HepG2 (cell line): ENCODE data around the gene SPATS2. TPM values are rescaled to one million over a fixed set of nuclear protein-coding genes. Genes with fewer than 3 reads are reported as not detected.

Source experiments
- ATAC-seq: fragments of 200-7000 bp; cut with Tn5 transposase; 3 replicates; pipeline ENCODE4 v1.9.1; 2020; ENCODE audit warnings: mild to moderate bottlenecking, moderate library complexity
- BruUV-seq: library from RNA; stranded (reverse); fragments of 400-500 nt; replicated peaks from 2 replicates; lab custom pipeline; 2021; lab: Mats Ljungman, UMichigan
- CTCF ChIA-PET: fragments of 300-600 bp; formaldehyde crosslinking; extraction: SDS; loops from one replicate; lab custom pipeline; 2021; ENCODE audit warnings: low total read pairs, inconsistent platforms, low intra/inter-chr PET ratio; lab: Yijun Ruan, JAX
- POLR2A ChIA-PET: fragments of 350-600 bp; sonication (Branson Sonifier 250); formaldehyde crosslinking; loops from one replicate; lab custom pipeline; 2020; ENCODE audit warnings: antibody characterized with exemption, inconsistent platforms; lab: Yijun Ruan, JAX
- DNase-seq: peaks from one replicate; pipeline ENCODE4 v3.0.0-alpha.2; 2015; ENCODE audit warnings: low spot score
- FAIRE-seq: peaks from 3 replicates; lab custom pipeline; 2011; peaks lifted over from hg19 to GRCh38; lab: Jason Lieb, UNC
- H2AFZ ChIP-seq: one replicate; pipeline ENCODE4 v1.6.1; 2011; ENCODE audit warnings: low read length, inconsistent platforms
- H3K27ac ChIP-seq: fragments of 300-600 bp; 3 replicates; pipeline ENCODE4 v1.8.0; 2011; ENCODE audit warnings: mixed run types, mild to moderate bottlenecking, mixed read lengths, low read length, inconsistent platforms; ENCODE audit not compliant: insufficient read depth; ENCODE audit errors: extremely low read length
- H3K27me3 ChIP-seq, 2 experiments: fragments of 200-600 bp in 1 of 2; 2 replicates in 1 of 2; 3 replicates in 1 of 2; pipeline versions ENCODE4 v1.6.0 to v1.8.0; 2011; ENCODE audit warnings: low read length in 2 of 2, mild to moderate bottlenecking in 2 of 2, moderate library complexity in 2 of 2, inconsistent platforms in 1 of 2; ENCODE audit not compliant: insufficient read depth in 2 of 2, control insufficient read depth in 1 of 2
- H3K36me3 ChIP-seq, 2 experiments: fragments of 200-600 bp in 1 of 2; replicated peaks in 1 of 2; 2 replicates in 1 of 2; 3 replicates in 1 of 2; pipeline versions ENCODE4 v1.5.1 to v1.8.0; 2011; ENCODE audit warnings: low read length in 2 of 2, inconsistent platforms in 1 of 2; ENCODE audit not compliant: insufficient read depth in 2 of 2, control insufficient read depth in 1 of 2
- H3K4me1 ChIP-seq: 2 replicates; pipeline ENCODE4 v1.5.1; 2012; ENCODE audit warnings: low read length, inconsistent platforms; ENCODE audit not compliant: insufficient read depth
- H3K4me2 ChIP-seq: 2 replicates; pipeline ENCODE4 v1.6.0; 2011; ENCODE audit warnings: low read depth, low read length, inconsistent platforms
- H3K4me3 ChIP-seq, 3 experiments: fragments of 200-600 bp in 1 of 3; sonication (generic), shearing (Covaris generic) in 1 of 3; replicated peaks in 1 of 3; 2 replicates each; pipeline ENCODE4 v1.5.1; 2011 to 2016; ENCODE audit warnings: low read length in 3 of 3, inconsistent platforms in 2 of 3, low read depth in 2 of 3, mild to moderate bottlenecking in 2 of 3, control low read depth in 1 of 3, mixed read lengths in 1 of 3; ENCODE audit not compliant: insufficient read depth in 1 of 3
- H3K79me2 ChIP-seq: one replicate; pipeline ENCODE4 v1.6.1; 2011; ENCODE audit warnings: low read length, inconsistent platforms; ENCODE audit not compliant: insufficient read depth
- H3K9ac ChIP-seq: 2 replicates; pipeline ENCODE4 v1.6.0; 2011; ENCODE audit warnings: mild to moderate bottlenecking, low read depth, low read length, inconsistent platforms; ENCODE audit not compliant: insufficient read depth
- H3K9me3 ChIP-seq: 2 replicates; pipeline ENCODE4 v1.5.1; 2012; ENCODE audit warnings: mild to moderate bottlenecking, low read length
- H4K20me1 ChIP-seq: 2 replicates; pipeline ENCODE4 v1.6.0; 2011; ENCODE audit warnings: inconsistent platforms, mild to moderate bottlenecking, low read length, moderate library complexity; ENCODE audit not compliant: insufficient read depth
- ARID2 ChIP-seq: sonication (generic); formaldehyde crosslinking; IDR thresholded peaks from 2 replicates; pipeline ENCODE4 v1.8.1; 2022; ENCODE audit warnings: mild to moderate bottlenecking, missing genetic modification reagents, borderline replicate concordance
- CREB1 ChIP-seq, 2 experiments: fragments of 450-650 bp in 1 of 2; IDR thresholded peaks; 2 replicates each; pipeline ENCODE4 v1.6.1; 2016 to 2017; ENCODE audit warnings: control low read depth in 1 of 2, mild to moderate bottlenecking in 1 of 2, missing compliant biosample characterization in 1 of 2, missing genetic modification characterization in 1 of 2
- CSRNP1 ChIP-seq: sonication (generic); formaldehyde crosslinking; IDR thresholded peaks from 2 replicates; pipeline ENCODE4 v1.8.1; 2023; ENCODE audit warnings: mild to moderate bottlenecking, missing genetic modification reagents
- HOXA9 ChIP-seq: sonication (generic); formaldehyde crosslinking; IDR thresholded peaks from 2 replicates; pipeline ENCODE4 v1.8.1; 2022; ENCODE audit warnings: missing genetic modification reagents, mild to moderate bottlenecking, moderate library complexity, borderline replicate concordance
- HOXD1 ChIP-seq: sonication (generic); formaldehyde crosslinking; IDR thresholded peaks from 2 replicates; pipeline ENCODE4 v1.5.0; 2020; ENCODE audit warnings: missing genetic modification reagents
- RELA ChIP-seq: sonication (generic); formaldehyde crosslinking; IDR thresholded peaks from 2 replicates; pipeline ENCODE4 v1.4.0; 2020; ENCODE audit warnings: missing genetic modification reagents
- SKIL ChIP-seq: sonication (generic); formaldehyde crosslinking; IDR thresholded peaks from 2 replicates; pipeline ENCODE4 v1.8.0; 2022; ENCODE audit warnings: missing genetic modification reagents, mild to moderate bottlenecking, moderate library complexity, borderline replicate concordance
- YEATS2 ChIP-seq: sonication (generic); formaldehyde crosslinking; IDR thresholded peaks from 2 replicates; pipeline ENCODE4 v1.4.0; 2020; ENCODE audit warnings: missing genetic modification reagents, borderline replicate concordance
- ZHX1 ChIP-seq: sonication (generic); formaldehyde crosslinking; IDR thresholded peaks from 2 replicates; pipeline ENCODE4 v1.8.1; 2022; ENCODE audit warnings: low read depth, mild to moderate bottlenecking, missing genetic modification reagents
- ZNF253 ChIP-seq: sonication (generic); formaldehyde crosslinking; IDR thresholded peaks from 2 replicates; pipeline ENCODE4 v1.8.0; 2022; ENCODE audit warnings: mild to moderate bottlenecking, missing genetic modification reagents, borderline replicate concordance
- ZNF282 ChIP-seq: fragments of 450-650 bp; IDR thresholded peaks from 2 replicates; pipeline ENCODE4 v1.6.1; 2018; ENCODE audit not compliant: partially characterized antibody
- ZNF383 ChIP-seq: sonication (generic); formaldehyde crosslinking; IDR thresholded peaks from 2 replicates; pipeline ENCODE4 v1.4.0; 2020; ENCODE audit warnings: missing genetic modification reagents, mild to moderate bottlenecking, borderline replicate concordance
- ZNF597 ChIP-seq: sonication (generic); formaldehyde crosslinking; IDR thresholded peaks from 2 replicates; pipeline ENCODE4 v1.5.0; 2020; ENCODE audit warnings: missing genetic modification reagents
- ZNF83 ChIP-seq: sonication (generic); formaldehyde crosslinking; IDR thresholded peaks from 2 replicates; pipeline ENCODE4 v1.4.0; 2020; ENCODE audit warnings: missing genetic modification reagents, mild to moderate bottlenecking, borderline replicate concordance
- WGBS: methylation state at CpG from one replicate; pipeline ENCODE4 v1.1.6; 2017; ENCODE audit warnings: low lambda C conversion rate; 5-methylcytosine and 5-hydroxymethylcytosine counted together
- in situ Hi-C: cut with HindIII; loops from 2 replicates; pipeline ENCODE4 v1.10.0; 2017; ENCODE audit warnings: low pct_unique_long_range_greater_than_20kb; ENCODE audit not compliant: extremely low pct_ligation_motif_present
- intact Hi-C: fragments of 100-400 bp; cut with micrococcal nuclease; formaldehyde crosslinking; loops from one replicate; pipeline ENCODE4 v1.10.0; 2022; ENCODE audit not compliant: unreplicated experiment
- polyA plus RNA-seq, 8 experiments: library from polyadenylated mRNA; depleted of rRNA in 3 of 8; stranded (reverse) in 7 of 8; unstranded in 1 of 8; fragments of >200 nt; fragmentation: Illumina TruSeq in 4 of 8; extraction: Trizol in 4 of 8; gene quantifications; 2 replicates each; pipeline versions ENCODE4 v1.2.1 to v1.2.3, GENCODE V29; 2011 to 2016; ENCODE audit warnings: low read depth in 4 of 8, missing spikeins in 1 of 8, mixed read lengths in 1 of 8; ENCODE audit not compliant: insufficient read depth in 1 of 8
- total RNA-seq, 5 experiments: library from RNA; depleted of rRNA; stranded (reverse); fragments of >200 nt; fragmentation: Illumina TruSeq; extraction: Trizol; gene quantifications; 2 replicates each; pipeline ENCODE4 v1.2.3, GENCODE V29; 2016; ENCODE audit warnings: low read depth in 1 of 5

Gene SPATS2
- total and polyA plus RNA-seq, 2 of the 13 experiments (the other 11 are each of a cell fraction or from before 2014, with no cell fraction given), result 19.3 to 28.1 TPM

- Histone ChIP-seq H3K27ac (no peak overlapping the region), H3K9me3 (no peaks in the 10 kb centered on the region), H3K4me2 (peak overlapping the region; percentile 87), H3K4me3 (peak overlapping the region; percentile 9 to 71 (median 49); a peak in 4 of 6 replicates), H3K9ac (no peak overlapping the region), H3K79me2 (peaks cover under 1% of the 10 kb centered on the region), H3K27me3 (peaks cover 19 to 83% of the 10 kb centered on the region in 2 experiments; a peak in 4 of 5 replicates), H2AFZ (no peak overlapping the region), H3K36me3 (no peaks in the 10 kb centered on the region), H3K4me1 (peaks cover 48% of the 10 kb centered on the region), H4K20me1 (0 out of 2 replicates have a peak, but pooled peaks cover 6% of the 10 kb centered on the region)
- ATAC-seq (no peak), DNase-seq (no peak), FAIRE-seq (no peak)
- 8% methylated on average over 14 of the region's 33 CpGs for WGBS
- ChIA-PET POLR2A (interaction anchor here (0.8 to 1.5 kb wide), 3 partner anchors 20 to 77 kb away, joined by 3 to 10 read pairs (median 3); partner anchors contain the start of genes SPATS2 and TROAP), CTCF (interaction anchor here (0.8 to 3.7 kb wide), 5 partner anchors 11 to 171 kb away, joined by 3 to 56 read pairs (median 4); no protein-coding TSS in a partner anchor)
- in situ Hi-C loops, result loop anchor here (10.0 kb wide), 1 partner anchor 58 kb away; no protein-coding TSS in a partner anchor
- no TSS peak for BruUV-seq
- intact Hi-C loops, result loop anchor here (1.0 to 2.0 kb wide), 2 partner anchors 12 to 54 kb away; no protein-coding TSS in a partner anchor
- TF ChIP-seq ZNF83 (CRISPR knock-in tag) (no peak), ZNF282 (no peak), HOXA9 (CRISPR knock-in tag) (no peak), ZNF383 (CRISPR knock-in tag) (no peak), RELA (CRISPR knock-in tag) (no peak), CREB1 (IDR thresholded peaks at IDR 0.05) (0 out of 2 replicates have a peak, but pooled peaks have one; percentile 8), CREB1 (CRISPR knock-in tag; IDR thresholded peaks at IDR 0.05) (no peak), SKIL (CRISPR knock-in tag) (no peak), ZNF253 (CRISPR knock-in tag) (no peak), ZHX1 (CRISPR knock-in tag) (no peak), ARID2 (CRISPR knock-in tag) (peak; percentile 44; the same call in 1 of the 2 replicates), YEATS2 (no peak), ZNF597 (CRISPR knock-in tag) (no peak), CSRNP1 (CRISPR knock-in tag) (0 out of 2 replicates have a peak, but pooled peaks have one; percentile 56), HOXD1 (no peak)
Measured at GRCh38 chr12:49342914-49343731, 24.1 kb upstream of the SPATS2 start.
